Daoy (cell line): ENCODE measurements around the gene TMEM167A. TPM values are rescaled to one million over a fixed set of nuclear protein-coding genes. Genes with fewer than 3 reads are reported as not detected.

Source experiments
- DNase-seq: peaks from one replicate; pipeline ENCODE4 v3.0.0-alpha.2; 2015; ENCODE audit warnings: low read depth
- total RNA-seq: library from RNA; depleted of rRNA; stranded (reverse); fragments of >200 nt; shearing (Covaris generic); gene quantifications from 2 replicates; pipeline ENCODE4 v1.2.3, GENCODE V29; 2014; rRNA removed

TMEM167A gene, protein sequence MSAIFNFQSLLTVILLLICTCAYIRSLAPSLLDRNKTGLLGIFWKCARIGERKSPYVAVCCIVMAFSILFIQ
- total RNA-seq = 112 and 197 TPM in 2 replicates

DNA sequence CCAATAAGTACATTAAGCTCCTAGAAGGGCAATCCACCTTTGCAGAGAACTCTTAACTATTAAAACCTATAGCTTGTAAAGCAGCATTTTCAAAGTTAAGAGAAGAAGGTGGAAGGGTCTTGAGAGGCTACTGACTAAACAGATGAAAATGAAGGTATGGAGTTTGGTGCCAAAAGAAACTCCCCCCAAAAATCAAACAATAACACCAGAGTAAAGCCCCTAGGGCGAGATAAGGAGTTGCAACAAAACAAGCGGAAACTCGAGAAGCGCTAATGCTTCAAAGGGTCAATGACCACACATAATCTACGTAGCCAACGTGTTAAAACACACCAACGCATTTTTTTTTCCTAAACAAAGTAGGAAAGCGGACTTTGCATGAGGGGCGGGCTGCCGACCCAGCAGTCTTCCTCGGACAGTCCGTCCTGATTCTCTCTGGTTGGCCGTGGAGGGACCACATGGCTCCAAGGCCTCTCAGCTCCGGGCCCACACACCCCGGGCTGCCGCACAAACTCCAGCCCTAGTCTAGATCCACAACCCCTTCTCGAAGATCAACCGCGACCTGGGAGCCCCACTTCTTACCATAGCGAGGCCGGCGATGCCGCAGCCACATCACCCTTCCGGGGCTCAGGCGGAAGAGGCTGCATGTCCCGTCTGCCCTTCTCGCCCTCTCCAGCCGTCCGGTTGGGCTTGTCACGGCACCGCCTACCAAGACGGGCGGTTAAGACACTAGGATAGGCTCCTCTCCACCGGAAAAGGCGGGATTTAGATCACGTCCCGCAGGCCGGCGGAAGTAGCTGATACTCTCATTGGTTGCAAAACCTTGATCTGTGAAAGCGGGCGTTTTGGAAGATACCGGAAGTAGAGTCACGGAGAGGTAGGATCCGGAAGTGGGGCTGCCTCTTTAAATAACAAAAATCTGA, at the start of gene TMEM167A, which contains the start of gene XRCC4:
Gene TMEM167A (minus strand): TSS at position 653 of the 920 bp plus-strand sequence. CDS start 71 bp downstream, at position 582.
Gene XRCC4 (plus strand): TSS at position 806 of the 920 bp plus-strand sequence. CDS start 27,373 bp downstream, outside the sequence.
- DNase-seq = peak; percentile 99

GRCh38 chr5:83126501-83126900, 49.3 kb upstream of the TMEM167A start:
- no peak for DNase-seq

GRCh38 chr5:83125560-83125959, 48.4 kb upstream of the TMEM167A start:
- no peak for DNase-seq

DNA sequence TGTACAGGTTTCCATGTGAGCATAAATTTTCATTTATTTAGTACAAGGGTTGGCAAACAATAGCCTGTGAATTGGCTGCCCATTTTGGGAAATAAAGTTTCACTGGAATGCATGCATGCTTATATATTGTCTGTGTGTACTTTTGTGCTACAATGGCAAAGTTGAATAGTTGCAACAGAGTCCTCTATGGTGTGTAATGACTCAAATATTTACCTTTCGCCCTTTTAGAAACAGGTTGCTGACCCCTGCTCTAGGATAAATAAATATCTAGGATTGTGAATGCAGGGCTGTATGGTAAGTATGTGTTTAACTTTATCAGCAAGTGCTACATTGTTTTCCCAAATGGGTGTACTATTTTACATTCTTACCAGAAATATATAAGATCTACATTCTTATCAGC, 47.4 kb upstream of the TMEM167A start:
- no peak for DNase-seq

DNA sequence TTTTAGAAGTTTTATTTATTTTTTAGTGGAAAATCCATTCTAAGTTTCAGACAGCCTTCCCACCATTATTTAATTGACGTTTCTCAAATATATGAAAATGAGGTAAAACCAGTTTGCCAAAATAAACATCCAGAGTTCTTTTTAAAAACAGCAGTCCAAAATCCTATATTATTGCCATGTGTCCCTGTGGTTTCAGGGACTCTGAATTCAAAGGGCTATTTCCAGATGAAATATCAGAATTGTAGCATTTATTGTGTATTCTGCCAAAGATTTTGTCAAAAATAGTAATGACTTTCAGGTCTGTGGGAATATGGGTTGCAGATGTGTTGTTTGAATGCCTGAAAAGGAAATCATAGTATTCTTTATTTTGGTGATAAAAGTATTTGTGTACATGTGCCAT, 41.8 kb upstream of the TMEM167A start:
- DNase-seq = no peak

GRCh38 chr5:83118471-83118870, 41.3 kb upstream of the TMEM167A start:
- DNase-seq = no peak

DNA sequence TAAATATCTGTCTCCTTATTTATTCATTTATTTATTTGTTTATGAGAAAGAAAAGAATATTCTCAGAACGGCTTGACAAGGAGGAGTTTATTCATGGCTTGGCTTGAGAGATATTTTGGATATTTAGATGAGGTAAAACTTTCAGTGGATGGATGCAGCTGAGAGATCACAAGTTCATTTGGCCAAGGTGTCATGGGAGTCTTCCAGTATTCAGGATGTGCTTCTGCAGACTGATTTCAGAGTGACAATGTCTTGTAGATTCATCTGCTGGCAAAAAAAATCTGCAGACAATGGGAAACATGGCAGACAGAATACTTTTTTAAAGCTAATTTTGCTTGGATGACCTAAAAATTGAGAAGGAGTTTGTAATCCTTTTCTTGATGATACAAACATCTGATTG, 38.6 kb upstream of the TMEM167A start:
- DNase-seq = no peak

DNA sequence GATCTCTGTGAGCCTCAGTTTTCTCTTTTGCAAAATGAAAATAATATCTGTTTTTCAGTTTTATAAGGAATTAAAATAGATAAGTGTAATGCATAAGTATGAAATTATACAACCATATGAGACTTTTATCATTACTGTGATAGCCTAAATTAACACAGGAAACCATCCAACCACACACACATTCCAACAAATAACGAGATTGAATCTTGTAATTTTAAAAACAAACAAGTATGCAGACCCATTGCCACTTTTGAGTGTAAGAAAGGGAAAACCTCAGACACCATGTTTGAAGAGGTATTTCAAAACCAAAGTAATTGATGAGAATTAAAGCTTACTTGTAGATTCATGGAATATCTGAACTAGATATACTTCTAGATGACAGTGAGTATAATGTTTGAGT, 32.2 kb upstream of the TMEM167A start:
- DNase-seq = no peak

GRCh38 chr5:83107692-83108420, 30.7 kb upstream of the TMEM167A start:
- DNase-seq = no peak

DNA sequence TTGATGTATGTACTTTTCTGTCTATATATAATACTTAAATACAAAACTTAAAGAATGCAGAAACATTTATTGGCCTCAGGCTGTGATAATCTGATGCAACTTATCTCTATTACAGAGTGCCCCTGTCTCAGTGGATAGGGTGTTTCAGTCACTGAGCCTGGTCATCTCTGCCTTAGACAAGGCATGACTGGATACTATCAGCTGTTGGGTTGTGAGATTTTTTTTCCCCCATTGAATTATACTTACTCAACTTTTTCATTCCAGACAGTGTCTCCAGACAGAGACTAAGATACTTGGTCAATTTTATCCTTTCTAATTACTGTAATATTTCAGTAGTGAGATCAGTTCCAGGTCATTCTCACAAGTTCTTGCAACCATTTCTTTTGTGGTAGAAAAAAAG, 26.8 kb upstream of the TMEM167A start:
- DNase-seq = no peak

- no peak for DNase-seq
Measured at GRCh38 chr5:83102364-83102980, 25.3 kb upstream of the TMEM167A start.

DNA sequence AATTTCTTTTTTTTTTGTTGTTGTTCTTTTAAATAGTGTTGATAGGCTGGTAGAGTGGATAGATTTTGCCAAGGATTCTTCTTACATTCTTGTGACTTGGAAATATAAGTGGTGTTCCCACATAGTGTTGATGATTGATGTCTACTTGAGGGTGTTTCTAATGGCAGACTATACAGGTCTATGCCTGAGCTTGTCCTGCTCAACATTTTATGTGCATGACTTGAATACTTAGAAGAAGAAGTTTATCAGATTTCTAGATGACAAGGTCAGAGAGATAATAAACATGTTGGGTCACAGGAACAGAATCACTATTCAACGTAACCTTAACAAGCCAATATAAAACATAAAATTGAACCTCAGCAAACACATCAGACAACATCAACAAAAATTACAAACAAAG, 24.3 kb upstream of the TMEM167A start:
- no peak for DNase-seq

DNA sequence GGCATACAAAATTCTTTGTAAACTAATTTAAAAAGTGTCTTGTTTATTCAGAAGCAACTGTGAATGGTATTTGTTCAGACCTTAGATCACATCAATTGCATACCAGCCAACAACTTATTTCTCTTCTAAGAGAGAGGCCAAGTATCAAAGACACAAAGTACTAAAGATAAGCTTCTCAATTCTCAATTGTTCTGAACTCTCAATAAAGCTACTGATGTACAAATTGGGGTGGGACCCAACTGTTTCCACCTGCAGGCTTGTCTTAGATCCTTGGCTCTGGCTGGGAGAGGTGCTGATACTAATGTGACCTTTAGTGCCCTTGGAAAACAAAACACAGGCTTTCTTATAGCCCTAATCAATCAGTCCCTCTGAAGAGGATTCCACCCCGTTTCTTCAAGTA, 22.3 kb upstream of the TMEM167A start:
- DNase-seq = no peak

DNA sequence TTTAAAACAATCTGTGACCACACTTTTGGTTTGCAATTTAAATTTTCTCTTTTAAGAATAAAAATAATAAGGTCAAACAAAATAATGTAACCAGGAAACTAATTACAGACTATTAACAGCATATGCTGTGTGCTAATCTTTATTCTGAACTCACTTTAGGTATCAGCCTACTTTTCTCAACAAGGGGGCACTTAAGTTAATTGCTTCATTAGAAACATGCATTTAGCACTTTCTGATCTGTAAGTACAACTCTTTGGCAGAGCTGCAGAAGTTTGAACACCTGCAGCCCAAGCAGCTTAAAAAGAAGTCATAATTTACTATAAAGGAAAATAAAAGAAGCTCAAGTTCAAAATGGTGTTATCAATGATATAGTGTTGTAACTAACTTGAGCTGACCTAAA, 21.8 kb upstream of the TMEM167A start:
- no peak for DNase-seq

- peak; percentile 65 for DNase-seq
Measured at GRCh38 chr5:83097689-83098231, 20.6 kb upstream of the TMEM167A start.

DNA sequence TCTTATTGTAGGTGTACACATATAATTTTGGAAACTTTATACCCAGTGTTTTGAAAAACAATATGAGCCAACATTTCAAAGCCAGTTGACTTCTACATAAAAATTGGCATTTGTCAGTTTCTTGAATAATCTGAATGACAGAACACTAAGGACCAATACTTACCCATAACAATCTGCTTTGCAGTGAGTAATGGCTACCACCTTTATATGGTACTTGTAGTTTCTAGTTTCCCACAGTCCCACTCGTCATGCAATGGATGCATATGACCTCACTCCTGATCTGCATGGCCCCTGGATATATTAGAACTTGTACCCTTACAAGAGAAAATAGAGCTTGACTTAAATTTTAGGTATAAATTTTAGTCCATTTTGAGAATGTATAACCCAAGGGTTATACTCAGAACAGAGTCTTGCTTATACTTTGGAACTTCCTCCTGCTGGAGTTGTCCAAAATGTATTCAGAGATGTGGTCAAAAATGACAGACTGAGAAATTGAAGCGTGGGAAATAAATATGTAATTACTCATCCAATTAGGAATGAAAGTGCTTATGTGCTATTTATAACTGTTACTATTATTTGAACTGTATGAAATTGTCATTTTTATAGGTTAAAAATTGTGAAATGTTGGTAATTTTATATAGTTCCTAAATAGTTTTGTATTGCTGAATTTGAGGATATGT, 19.6 kb upstream of the TMEM167A start:
- DNase-seq = peak; percentile 35

- peak; percentile 90 for DNase-seq
Measured at GRCh38 chr5:83095957-83096539, 18.9 kb upstream of the TMEM167A start.

- no peak for DNase-seq
Measured at GRCh38 chr5:83095163-83095956, 18.2 kb upstream of the TMEM167A start.

DNA sequence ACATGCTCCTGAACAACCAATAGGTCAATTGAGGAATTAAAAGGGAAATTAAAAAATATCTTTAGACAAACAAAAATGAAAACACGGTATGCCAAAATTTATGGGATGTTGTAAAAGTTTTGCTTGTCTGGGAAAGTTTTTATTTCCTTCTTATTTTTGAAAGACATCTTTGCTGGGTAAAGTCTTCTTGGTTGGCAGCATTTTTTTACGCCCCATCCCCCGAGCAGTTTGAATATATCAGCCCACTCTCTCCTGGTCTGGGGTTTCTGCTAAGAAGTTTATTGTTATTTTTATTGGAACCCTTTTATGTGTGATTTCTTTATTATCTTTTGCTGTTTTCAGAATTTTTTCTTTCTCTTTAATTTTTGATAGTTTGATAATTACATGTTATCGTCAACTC, 16.5 kb upstream of the TMEM167A start:
- DNase-seq = no peak

- no peak for DNase-seq
Measured at GRCh38 chr5:83092619-83093018, 15.4 kb upstream of the TMEM167A start.
